ENCODE data around the gene DNAH8. TPM values are rescaled to one million over a fixed set of nuclear protein-coding genes. Genes with fewer than 3 reads are reported as not detected.
A peak's percentile ranks its signal among the peaks of the same experiment; 100 is the strongest.

Gene DNAH8
- total RNA-seq, 1 experiment from 2014 or later = not detected

- Histone ChIP-seq H3K9me3 (ENCODE audit: low read length) (no peaks in the 10 kb centered on the region), H3K27ac (ENCODE audit: low read length) (no peak overlapping the region), H3K4me2 (ENCODE audit: low read depth, low read length, poor library complexity, severe bottlenecking) (no peak overlapping the region), H3K27me3 (ENCODE audit: low read length) (no peaks in the 10 kb centered on the region), H3K9ac (ENCODE audit: low read length) (no peak overlapping the region), H4K20me1 (ENCODE audit: insufficient read depth, low read depth, low read length) (no peaks in the 10 kb centered on the region), H2AFZ (ENCODE audit: low read length) (no peak overlapping the region), H3K4me3 (ENCODE audit: low read length) (no peak overlapping the region), H3K36me3 (ENCODE audit: insufficient read depth, low read length) (no peaks in the 10 kb centered on the region), H3K79me2 (ENCODE audit: low read length) (no peaks in the 10 kb centered on the region), H3K4me1 (ENCODE audit: low read length) (no peaks in the 10 kb centered on the region), H3K9me2 (replicated peaks; ENCODE audit: insufficient read depth, low read length) (no peaks in the 10 kb centered on the region)
- DNase-seq = peak; percentile 23
These were observed 52.4 kb downstream of the DNAH8 start for GRCh38 chr6:38767560-38767959.

- H3K9me2 ChIP-seq (replicated peaks; ENCODE audit: insufficient read depth, low read length) = no peaks in the 10 kb centered on the region
- no peaks in the 10 kb centered on the region for H3K36me3 ChIP-seq (ENCODE audit: insufficient read depth, low read length)
- peaks cover 7% of the 10 kb centered on the region for H3K4me1 ChIP-seq (ENCODE audit: low read length)
- H4K20me1 ChIP-seq (ENCODE audit: insufficient read depth, low read depth, low read length) = no peaks in the 10 kb centered on the region
- H2AFZ ChIP-seq (ENCODE audit: low read length) = no peak overlapping the region
- H3K9ac ChIP-seq (ENCODE audit: low read length) = no peak overlapping the region
- peak; percentile 75 for DNase-seq
- no peak overlapping the region for H3K27ac ChIP-seq (ENCODE audit: low read length)
- H3K27me3 ChIP-seq (ENCODE audit: low read length) = no peaks in the 10 kb centered on the region
- H3K4me2 ChIP-seq (ENCODE audit: low read depth, low read length, poor library complexity, severe bottlenecking) = no peak overlapping the region
- no peaks in the 10 kb centered on the region for H3K9me3 ChIP-seq (ENCODE audit: low read length)
- H3K79me2 ChIP-seq (ENCODE audit: low read length) = no peaks in the 10 kb centered on the region
- H3K4me3 ChIP-seq (ENCODE audit: low read length) = no peak overlapping the region
These were observed 58.2 kb downstream of the DNAH8 start for GRCh38 chr6:38773338-38773737.

GRCh38 chr6:38774929-38775707, 60.0 kb downstream of the DNAH8 start:
- Histone ChIP-seq H3K36me3 (ENCODE audit: insufficient read depth, low read length) (no peaks in the 10 kb centered on the region), H3K27me3 (ENCODE audit: low read length) (no peaks in the 10 kb centered on the region), H3K27ac (ENCODE audit: low read length) (no peak overlapping the region), H3K9me2 (replicated peaks; ENCODE audit: insufficient read depth, low read length) (no peaks in the 10 kb centered on the region), H2AFZ (ENCODE audit: low read length) (no peak overlapping the region), H3K4me2 (ENCODE audit: low read depth, low read length, poor library complexity, severe bottlenecking) (no peak overlapping the region), H3K9ac (ENCODE audit: low read length) (no peak overlapping the region), H3K79me2 (ENCODE audit: low read length) (no peaks in the 10 kb centered on the region), H3K4me3 (ENCODE audit: low read length) (no peak overlapping the region), H3K9me3 (ENCODE audit: low read length) (no peaks in the 10 kb centered on the region), H3K4me1 (ENCODE audit: low read length) (peaks cover 7% of the 10 kb centered on the region), H4K20me1 (ENCODE audit: insufficient read depth, low read depth, low read length) (no peaks in the 10 kb centered on the region)
- DNase-seq = no peak

GRCh38 chr6:38775870-38776269, 60.8 kb downstream of the DNAH8 start:
- no peaks in the 10 kb centered on the region for H3K9me2 ChIP-seq (replicated peaks; ENCODE audit: insufficient read depth, low read length)
- no peaks in the 10 kb centered on the region for H4K20me1 ChIP-seq (ENCODE audit: insufficient read depth, low read depth, low read length)
- no peak overlapping the region for H3K4me2 ChIP-seq (ENCODE audit: low read depth, low read length, poor library complexity, severe bottlenecking)
- no peaks in the 10 kb centered on the region for H3K27me3 ChIP-seq (ENCODE audit: low read length)
- H3K79me2 ChIP-seq (ENCODE audit: low read length) = no peaks in the 10 kb centered on the region
- peak; percentile 25 for DNase-seq
- H3K27ac ChIP-seq (ENCODE audit: low read length) = no peak overlapping the region
- no peaks in the 10 kb centered on the region for H3K36me3 ChIP-seq (ENCODE audit: insufficient read depth, low read length)
- H2AFZ ChIP-seq (ENCODE audit: low read length) = no peak overlapping the region
- no peak overlapping the region for H3K4me3 ChIP-seq (ENCODE audit: low read length)
- H3K4me1 ChIP-seq (ENCODE audit: low read length) = peaks cover 7% of the 10 kb centered on the region
- no peaks in the 10 kb centered on the region for H3K9me3 ChIP-seq (ENCODE audit: low read length)
- no peak overlapping the region for H3K9ac ChIP-seq (ENCODE audit: low read length)

GRCh38 chr6:38776515-38776914, 61.4 kb downstream of the DNAH8 start:
- no peak overlapping the region for H3K27ac ChIP-seq (ENCODE audit: low read length)
- no peak overlapping the region for H3K4me3 ChIP-seq (ENCODE audit: low read length)
- no peak overlapping the region for H2AFZ ChIP-seq (ENCODE audit: low read length)
- peak; percentile 34 for DNase-seq
- H3K4me1 ChIP-seq (ENCODE audit: low read length) = peaks cover 7% of the 10 kb centered on the region
- no peaks in the 10 kb centered on the region for H3K36me3 ChIP-seq (ENCODE audit: insufficient read depth, low read length)
- no peak overlapping the region for H3K4me2 ChIP-seq (ENCODE audit: low read depth, low read length, poor library complexity, severe bottlenecking)
- no peaks in the 10 kb centered on the region for H4K20me1 ChIP-seq (ENCODE audit: insufficient read depth, low read depth, low read length)
- no peaks in the 10 kb centered on the region for H3K79me2 ChIP-seq (ENCODE audit: low read length)
- no peaks in the 10 kb centered on the region for H3K9me3 ChIP-seq (ENCODE audit: low read length)
- H3K27me3 ChIP-seq (ENCODE audit: low read length) = no peaks in the 10 kb centered on the region
- H3K9me2 ChIP-seq (replicated peaks; ENCODE audit: insufficient read depth, low read length) = no peaks in the 10 kb centered on the region
- no peak overlapping the region for H3K9ac ChIP-seq (ENCODE audit: low read length)

- H3K36me3 ChIP-seq (ENCODE audit: insufficient read depth, low read length) = no peaks in the 10 kb centered on the region
- no peak overlapping the region for H3K4me2 ChIP-seq (ENCODE audit: low read depth, low read length, poor library complexity, severe bottlenecking)
- H4K20me1 ChIP-seq (ENCODE audit: insufficient read depth, low read depth, low read length) = no peaks in the 10 kb centered on the region
- no peak for DNase-seq
- H3K4me1 ChIP-seq (ENCODE audit: low read length) = peaks cover 24% of the 10 kb centered on the region
- H3K79me2 ChIP-seq (ENCODE audit: low read length) = no peaks in the 10 kb centered on the region
- no peaks in the 10 kb centered on the region for H3K9me3 ChIP-seq (ENCODE audit: low read length)
- H3K27me3 ChIP-seq (ENCODE audit: low read length) = no peaks in the 10 kb centered on the region
- H3K9me2 ChIP-seq (replicated peaks; ENCODE audit: insufficient read depth, low read length) = no peaks in the 10 kb centered on the region
- H3K27ac ChIP-seq (ENCODE audit: low read length) = no peak overlapping the region
- no peak overlapping the region for H3K9ac ChIP-seq (ENCODE audit: low read length)
- H3K4me3 ChIP-seq (ENCODE audit: low read length) = no peak overlapping the region
- no peak overlapping the region for H2AFZ ChIP-seq (ENCODE audit: low read length)
These were observed 64.4 kb downstream of the DNAH8 start for GRCh38 chr6:38779310-38780062.

GRCh38 chr6:38782616-38783015, 67.5 kb downstream of the DNAH8 start:
- Histone ChIP-seq H3K9ac (ENCODE audit: low read length) (no peak overlapping the region), H2AFZ (ENCODE audit: low read length) (no peak overlapping the region), H3K4me1 (ENCODE audit: low read length) (peaks cover 30% of the 10 kb centered on the region), H4K20me1 (ENCODE audit: insufficient read depth, low read depth, low read length) (no peaks in the 10 kb centered on the region), H3K27ac (ENCODE audit: low read length) (no peak overlapping the region), H3K4me3 (ENCODE audit: low read length) (no peak overlapping the region), H3K36me3 (ENCODE audit: insufficient read depth, low read length) (no peaks in the 10 kb centered on the region), H3K4me2 (ENCODE audit: low read depth, low read length, poor library complexity, severe bottlenecking) (no peak overlapping the region), H3K79me2 (ENCODE audit: low read length) (no peaks in the 10 kb centered on the region), H3K9me2 (replicated peaks; ENCODE audit: insufficient read depth, low read length) (no peaks in the 10 kb centered on the region), H3K27me3 (ENCODE audit: low read length) (no peaks in the 10 kb centered on the region), H3K9me3 (ENCODE audit: low read length) (no peaks in the 10 kb centered on the region)
- no peak for DNase-seq

- peak; percentile 44 for DNase-seq
- no peaks in the 10 kb centered on the region for H3K27me3 ChIP-seq (ENCODE audit: low read length)
- H3K4me2 ChIP-seq (ENCODE audit: low read depth, low read length, poor library complexity, severe bottlenecking) = peak overlapping the region; percentile 52
- H3K9ac ChIP-seq (ENCODE audit: low read length) = 0 out of 2 replicates have a peak overlapping the region, but pooled peaks have one; percentile 1
- H4K20me1 ChIP-seq (ENCODE audit: insufficient read depth, low read depth, low read length) = no peaks in the 10 kb centered on the region
- no peaks in the 10 kb centered on the region for H3K79me2 ChIP-seq (ENCODE audit: low read length)
- H2AFZ ChIP-seq (ENCODE audit: low read length) = peak overlapping the region; percentile 92
- H3K4me1 ChIP-seq (ENCODE audit: low read length) = peaks cover 30% of the 10 kb centered on the region
- H3K36me3 ChIP-seq (ENCODE audit: insufficient read depth, low read length) = no peaks in the 10 kb centered on the region
- H3K27ac ChIP-seq (ENCODE audit: low read length) = peak overlapping the region; percentile 46
- no peaks in the 10 kb centered on the region for H3K9me2 ChIP-seq (replicated peaks; ENCODE audit: insufficient read depth, low read length)
- no peaks in the 10 kb centered on the region for H3K9me3 ChIP-seq (ENCODE audit: low read length)
- peak overlapping the region; percentile 27; the same call in 1 of the 2 replicates for H3K4me3 ChIP-seq (ENCODE audit: low read length)
These were observed 68.5 kb downstream of the DNAH8 start for GRCh38 chr6:38783443-38784228.

Measured in Karpas-422 (cell line).